Middle frontal gyrus (tissue), 1 donor: ENCODE results near the gene A2M.

ENCODE experiments used
- DNase-seq: peaks from one replicate; pipeline ENCODE4 v3.0.0-alpha.2; 2015; ENCODE audit warnings: low spot score; ENCODE audit errors: extremely low spot score

A2M gene

GRCh38 chr12:9099552-9100190 lies 16.0 kb downstream of the A2M start:
- no peak for DNase-seq

- DNase-seq: no peak
These were observed 17.2 kb downstream of the A2M start for GRCh38 chr12:9098463-9099026.

- no peak for DNase-seq
These were observed 17.6 kb downstream of the A2M start for GRCh38 chr12:9098115-9098452.

- DNase-seq: no peak
These were observed 19.0 kb downstream of the A2M start for GRCh38 chr12:9096563-9097176.

- DNase-seq: no peak
These were observed 20.4 kb downstream of the A2M start for GRCh38 chr12:9095322-9095721.

- DNase-seq: no peak
These were observed 21.1 kb downstream of the A2M start for GRCh38 chr12:9094512-9095206.

GRCh38 chr12:9091891-9092598 lies 23.7 kb downstream of the A2M start:
- no peak for DNase-seq

GRCh38 chr12:9090220-9090619 lies 25.5 kb downstream of the A2M start:
- DNase-seq: no peak

- DNase-seq: no peak
These were observed 28.5 kb downstream of the A2M start for GRCh38 chr12:9087087-9087835.

GRCh38 chr12:9086087-9086486 lies 29.6 kb downstream of the A2M start:
- no peak for DNase-seq

- DNase-seq: no peak
These were observed 31.3 kb downstream of the A2M start for GRCh38 chr12:9084417-9084816.

GRCh38 chr12:9083793-9084192 lies 31.9 kb downstream of the A2M start:
- DNase-seq: no peak

- no peak for DNase-seq
These were observed 33.9 kb downstream of the A2M start for GRCh38 chr12:9081667-9082427.

- no peak for DNase-seq
These were observed 35.6 kb downstream of the A2M start for GRCh38 chr12:9079883-9080675.

GRCh38 chr12:9079082-9079481 lies 36.6 kb downstream of the A2M start:
- no peak for DNase-seq

GRCh38 chr12:9077152-9078031 lies 38.3 kb downstream of the A2M start:
- no peak for DNase-seq

GRCh38 chr12:9076733-9077132 lies 39.0 kb downstream of the A2M start:
- no peak for DNase-seq

GRCh38 chr12:9075138-9075535 lies 40.6 kb downstream of the A2M start:
- no peak for DNase-seq
